Activated CD8-positive, alpha-beta T cell treated with anti-CD3 and anti-CD28 coated beads for 36 hours (primary cell): ENCODE measurements around the gene MGST3. TPM values are rescaled to one million over a fixed set of nuclear protein-coding genes. Genes with fewer than 3 reads are reported as not detected.

Experiments used
- ATAC-seq: fragments of 200-7000 bp; cut with Tn5 transposase; one replicate; pipeline ENCODE4 v1.10.0; 2021; ENCODE audit warnings: mild to moderate bottlenecking, moderate library complexity
- CTCF ChIA-PET: fragments of 350-600 bp; sonication (Branson Sonifier 250); formaldehyde crosslinking; loops from one replicate; lab custom pipeline; 2021; ENCODE audit warnings: antibody characterized with exemption; lab: Charles Lee
- POLR2A ChIA-PET: fragments of 350-600 bp; sonication (Branson Sonifier 250); formaldehyde crosslinking; loops from one replicate; lab custom pipeline; 2021; ENCODE audit warnings: antibody characterized with exemption; lab: Charles Lee
- DNase-seq: peaks from one replicate; pipeline ENCODE4 v3.0.0-alpha.2; 2020
- H3K27ac Mint-ChIP-seq: one replicate; pipeline ENCODE4 v1.8.0; 2021; ENCODE audit warnings: mild to moderate bottlenecking, mixed read lengths
- H3K27me3 Mint-ChIP-seq: one replicate; pipeline ENCODE4 v1.8.0; 2021; ENCODE audit warnings: mixed read lengths
- H3K36me3 Mint-ChIP-seq: one replicate; pipeline ENCODE4 v1.8.0; 2021; ENCODE audit warnings: low read depth, mixed read lengths
- H3K4me1 Mint-ChIP-seq: one replicate; pipeline ENCODE4 v1.8.0; 2021; ENCODE audit warnings: low read depth, mixed read lengths
- H3K4me3 Mint-ChIP-seq: one replicate; pipeline ENCODE4 v1.8.0; 2021; ENCODE audit warnings: mild to moderate bottlenecking, moderate library complexity, mixed read lengths
- H3K9me3 Mint-ChIP-seq: one replicate; pipeline ENCODE4 v1.8.0; 2021; ENCODE audit warnings: mixed read lengths
- CTCF ChIP-seq: fragments of 200-600 bp; IDR thresholded peaks from one replicate; pipeline ENCODE4 v1.8.0; 2022; ENCODE audit warnings: antibody characterized with exemption, mild to moderate bottlenecking
- intact Hi-C: fragments of 100-400 bp; cut with micrococcal nuclease; formaldehyde crosslinking; loops from one replicate; pipeline ENCODE4 v1.10.0; 2022
- total RNA-seq, 2 experiments: library from RNA; stranded (reverse); gene quantifications; one replicate each; pipeline ENCODE4 v1.2.3, GENCODE V29; 2021

Gene MGST3
- total RNA-seq, 2 experiments from 2014 or later: 23.8 to 26.1 TPM

GRCh38 chr1:165695031-165695430, 64.0 kb downstream of the MGST3 start:
- Mint-ChIP-seq H3K27ac (no peak overlapping the region), H3K9me3 (no peaks in the 10 kb centered on the region), H3K4me3 (no peak overlapping the region), H3K27me3 (no peaks in the 10 kb centered on the region), H3K36me3 (peaks cover 38% of the 10 kb centered on the region), H3K4me1 (peaks cover 33% of the 10 kb centered on the region)
- ATAC-seq (no peak), DNase-seq (no peak)
- CTCF ChIA-PET: no interaction called here
- intact Hi-C loops: no loop called here
- no peak for TF ChIP-seq CTCF
- POLR2A ChIA-PET: no interaction called here

GRCh38 chr1:165696625-165697100, 65.6 kb downstream of the MGST3 start:
- ChIA-PET CTCF (interaction anchor here (0.7 to 3.2 kb wide), 3 partner anchors 76 to 228 kb away, joined by 3 to 25 read pairs (median 4); no protein-coding TSS in a partner anchor), POLR2A (interaction anchor here (0.9 to 1.4 kb wide), 2 partner anchors 73 to 221 kb away, joined by 3 to 4 read pairs; no protein-coding TSS in a partner anchor)
- no peak for TF ChIP-seq CTCF
- Mint-ChIP-seq H3K9me3 (no peaks in the 10 kb centered on the region), H3K4me3 (peak overlapping the region; percentile 83), H3K4me1 (peaks cover 27% of the 10 kb centered on the region), H3K27me3 (peaks cover 2% of the 10 kb centered on the region), H3K27ac (peak overlapping the region; percentile 28), H3K36me3 (peaks cover 24% of the 10 kb centered on the region)
- DNase-seq (no peak), ATAC-seq (no peak)
- intact Hi-C loops: no loop called here

- ChIA-PET POLR2A (interaction anchor here (0.6 to 2.0 kb wide), 13 partner anchors 9 to 185 kb away, joined by 3 to 13 read pairs (median 3); partner anchors contain the start of genes TMCO1 and UCK2), CTCF (interaction anchor here (0.8 to 3.2 kb wide), 11 partner anchors 11 to 305 kb away, joined by 3 to 25 read pairs (median 4); partner anchors contain the start of gene TMCO1)
- no peak for TF ChIP-seq CTCF
- no peaks in the 10 kb centered on the region for H3K9me3 Mint-ChIP-seq
- H3K36me3 Mint-ChIP-seq: peaks cover 17% of the 10 kb centered on the region
- intact Hi-C loops: no loop called here
- H3K4me1 Mint-ChIP-seq: peaks cover 19% of the 10 kb centered on the region
- DNase-seq (no peak), ATAC-seq (no peak)
- peak overlapping the region; percentile 83 for H3K4me3 Mint-ChIP-seq
- peak overlapping the region; percentile 93 for H3K27ac Mint-ChIP-seq
- peaks cover 2% of the 10 kb centered on the region for H3K27me3 Mint-ChIP-seq
Measured at GRCh38 chr1:165697491-165697880, 66.5 kb downstream of the MGST3 start.

GRCh38 chr1:165697881-165698760, 67.1 kb downstream of the MGST3 start, which contains the start of gene ALDH9A1:
ALDH9A1 (minus strand) TSS chr1:165698562; CDS start chr1:165698558, 4 bp downstream.
- peaks cover 15% of the 10 kb centered on the region for H3K36me3 Mint-ChIP-seq
- peak; percentile 91 for ATAC-seq
- H3K27me3 Mint-ChIP-seq: peaks cover 2% of the 10 kb centered on the region
- no peaks in the 10 kb centered on the region for H3K9me3 Mint-ChIP-seq
- CTCF ChIA-PET: interaction anchor here (0.6 to 3.2 kb wide), 12 partner anchors 12 to 306 kb away, joined by 3 to 25 read pairs (median 4); partner anchors contain the start of gene TMCO1
- TF ChIP-seq CTCF: no peak
- intact Hi-C loops: loop anchor here (2.0 kb wide), 1 partner anchor 67 kb away; the partner anchor contains the start of gene MGST3
- DNase-seq: peak; percentile 91
- peak within 1 kb of the TSS; percentile 83 for H3K4me3 Mint-ChIP-seq
- POLR2A ChIA-PET: interaction anchor here (0.6 to 2.0 kb wide), 14 partner anchors 8 to 186 kb away, joined by 3 to 13 read pairs (median 3); partner anchors contain the start of genes TMCO1 and UCK2
- H3K4me1 Mint-ChIP-seq: peaks cover 19% of the 10 kb centered on the region
- peak within 1 kb of the TSS; percentile 93 for H3K27ac Mint-ChIP-seq
